ENCODE data around the gene PBX3.

- TF ChIP-seq CTCF (conservative IDR thresholded peaks at IDR 0.05 in 1 of 2, IDR thresholded peaks at IDR 0.05 in 1 of 2; ENCODE audit: low read depth in 1 of 2, low read length in 2 of 2), result no peak
- no peak for TF ChIP-seq EZH2 (IDR thresholded peaks at IDR 0.05; ENCODE audit: low read length, missing control alignments)
These were observed 73.9 kb downstream of the PBX3 start for GRCh38 chr9:125821078-125821477.
